ENCODE measurements around the gene SHMT2.
A peak's percentile ranks its signal among the peaks of the same experiment; 100 is the strongest.

SHMT2 gene

DNA sequence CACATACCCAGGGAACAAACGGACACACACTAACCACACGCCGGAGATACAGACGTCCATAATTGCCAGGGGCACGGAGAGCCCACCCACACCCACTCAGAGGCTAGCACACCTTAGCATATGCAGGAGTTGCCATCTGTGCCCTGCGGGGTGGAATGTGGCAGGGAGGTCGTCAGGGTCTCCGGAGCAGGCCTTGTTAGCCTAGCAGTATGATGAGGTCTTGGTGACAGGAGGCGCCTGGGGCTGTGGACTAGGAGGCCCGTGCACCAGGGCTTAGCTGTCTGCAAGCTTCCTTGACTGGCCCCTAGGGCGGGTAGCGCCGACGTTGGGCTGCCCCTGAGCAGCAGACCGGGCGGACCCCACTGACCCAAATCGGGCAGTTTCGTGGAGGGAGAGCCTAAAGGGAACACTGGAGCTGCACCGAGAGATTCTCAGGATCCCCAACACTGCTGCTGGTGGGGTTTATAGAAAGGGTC is 11.5 kb downstream of the SHMT2 start:
- H3K4me3 ChIP-seq (replicated peaks; ENCODE audit: low read depth, low read length), result peak overlapping the region; percentile 61
- TF ChIP-seq, protein P1, sequence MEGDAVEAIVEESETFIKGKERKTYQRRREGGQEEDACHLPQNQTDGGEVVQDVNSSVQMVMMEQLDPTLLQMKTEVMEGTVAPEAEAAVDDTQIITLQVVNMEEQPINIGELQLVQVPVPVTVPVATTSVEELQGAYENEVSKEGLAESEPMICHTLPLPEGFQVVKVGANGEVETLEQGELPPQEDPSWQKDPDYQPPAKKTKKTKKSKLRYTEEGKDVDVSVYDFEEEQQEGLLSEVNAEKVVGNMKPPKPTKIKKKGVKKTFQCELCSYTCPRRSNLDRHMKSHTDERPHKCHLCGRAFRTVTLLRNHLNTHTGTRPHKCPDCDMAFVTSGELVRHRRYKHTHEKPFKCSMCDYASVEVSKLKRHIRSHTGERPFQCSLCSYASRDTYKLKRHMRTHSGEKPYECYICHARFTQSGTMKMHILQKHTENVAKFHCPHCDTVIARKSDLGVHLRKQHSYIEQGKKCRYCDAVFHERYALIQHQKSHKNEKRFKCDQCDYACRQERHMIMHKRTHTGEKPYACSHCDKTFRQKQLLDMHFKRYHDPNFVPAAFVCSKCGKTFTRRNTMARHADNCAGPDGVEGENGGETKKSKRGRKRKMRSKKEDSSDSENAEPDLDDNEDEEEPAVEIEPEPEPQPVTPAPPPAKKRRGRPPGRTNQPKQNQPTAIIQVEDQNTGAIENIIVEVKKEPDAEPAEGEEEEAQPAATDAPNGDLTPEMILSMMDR (IDR thresholded peaks at IDR 0.05; ENCODE audit: low read length, missing control alignments), result no peak
- no peak for DNase-seq (ENCODE audit: low read depth)

DNA sequence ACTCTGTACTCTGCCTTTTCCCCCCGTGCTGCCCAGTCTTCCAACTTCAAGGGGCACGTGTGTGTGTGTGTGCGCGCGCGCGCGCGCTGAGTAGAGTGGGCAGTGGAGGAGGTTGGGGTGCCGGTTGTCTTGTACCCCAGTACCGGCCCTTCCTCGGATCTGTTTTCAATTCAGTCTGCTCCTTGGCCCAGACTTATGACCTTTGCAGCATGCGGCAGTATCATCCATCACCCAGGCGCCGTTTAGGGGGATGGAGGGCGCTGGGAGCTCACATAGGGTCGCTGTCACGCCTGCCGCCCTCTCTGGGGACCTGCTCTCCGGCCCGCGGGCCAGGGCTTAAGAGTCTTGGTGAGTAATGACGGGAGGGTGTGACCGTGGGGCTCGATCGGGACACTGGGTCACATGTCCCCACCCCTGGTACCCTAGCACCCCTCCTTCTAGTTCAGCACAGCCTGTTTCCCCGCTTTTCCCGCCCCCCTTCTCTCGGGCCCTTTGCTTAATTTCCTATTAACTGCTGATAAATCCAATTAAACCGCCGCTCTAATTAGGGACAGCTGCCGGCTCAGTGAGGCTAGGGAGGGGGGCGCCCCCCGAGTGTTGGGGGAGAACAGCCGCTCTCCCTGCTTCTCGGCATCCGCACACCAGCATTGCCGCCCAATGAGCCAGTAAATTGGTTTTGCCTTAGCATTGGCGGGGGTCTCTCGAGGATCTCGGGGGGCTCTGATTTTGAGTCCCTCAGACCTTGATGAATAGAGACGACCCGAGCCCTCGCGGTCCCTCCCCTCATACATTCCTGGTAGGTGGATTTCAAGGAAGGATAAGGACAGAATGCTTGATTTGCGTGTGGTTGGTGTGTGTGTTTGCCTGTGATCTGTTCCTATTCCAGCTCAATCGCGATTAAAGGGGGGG is 12.1 kb downstream of the SHMT2 start:
- DNase-seq (ENCODE audit: low read depth), result no peak
- H3K4me3 ChIP-seq (replicated peaks; ENCODE audit: low read depth, low read length), result peak overlapping the region; percentile 7
- TF ChIP-seq, protein P1 (IDR thresholded peaks at IDR 0.05; ENCODE audit: low read length, missing control alignments), result no peak

- DNase-seq (ENCODE audit: low read depth), result no peak
- TF ChIP-seq, protein P1 (IDR thresholded peaks at IDR 0.05; ENCODE audit: low read length, missing control alignments), result no peak
- H3K4me3 ChIP-seq (replicated peaks; ENCODE audit: low read depth, low read length), result no peak overlapping the region
Measured at GRCh38 chr12:57242329-57242690, 12.8 kb downstream of the SHMT2 start.

GRCh38 chr12:57242691-57243454 is 13.4 kb downstream of the SHMT2 start:
- TF ChIP-seq, protein P1 (IDR thresholded peaks at IDR 0.05; ENCODE audit: low read length, missing control alignments), result peak; percentile 60
- peak; percentile 52 for DNase-seq (ENCODE audit: low read depth)
- peak overlapping the region; percentile 40 for H3K4me3 ChIP-seq (replicated peaks; ENCODE audit: low read depth, low read length)

GRCh38 chr12:57243521-57244311 is 14.2 kb downstream of the SHMT2 start:
- peak overlapping the region; percentile 40 for H3K4me3 ChIP-seq (replicated peaks; ENCODE audit: low read depth, low read length)
- DNase-seq (ENCODE audit: low read depth), result peak; percentile 74
- TF ChIP-seq, protein P1 (IDR thresholded peaks at IDR 0.05; ENCODE audit: low read length, missing control alignments), result peak; percentile 77

GRCh38 chr12:57244312-57244696 is 14.8 kb downstream of the SHMT2 start:
- TF ChIP-seq, protein P1 (IDR thresholded peaks at IDR 0.05; ENCODE audit: low read length, missing control alignments), result no peak
- H3K4me3 ChIP-seq (replicated peaks; ENCODE audit: low read depth, low read length), result no peak overlapping the region
- DNase-seq (ENCODE audit: low read depth), result no peak
